HepG2 (cell line): ENCODE data around the gene TMEM117. TPM values are rescaled to one million over a fixed set of nuclear protein-coding genes. Genes with fewer than 3 reads are reported as not detected.

Experiments
- ATAC-seq: fragments of 200-7000 bp; cut with Tn5 transposase; 3 replicates; pipeline ENCODE4 v1.9.1; 2020; ENCODE audit warnings: mild to moderate bottlenecking, moderate library complexity
- BruUV-seq: library from RNA; stranded (reverse); fragments of 400-500 nt; replicated peaks from 2 replicates; lab custom pipeline; 2021; lab: Mats Ljungman, UMichigan
- CTCF ChIA-PET: fragments of 300-600 bp; formaldehyde crosslinking; extraction: SDS; loops from one replicate; lab custom pipeline; 2021; ENCODE audit warnings: low total read pairs, inconsistent platforms, low intra/inter-chr PET ratio; lab: Yijun Ruan, JAX
- POLR2A ChIA-PET: fragments of 350-600 bp; sonication (Branson Sonifier 250); formaldehyde crosslinking; loops from one replicate; lab custom pipeline; 2020; ENCODE audit warnings: antibody characterized with exemption, inconsistent platforms; lab: Yijun Ruan, JAX
- DNase-seq: peaks from one replicate; pipeline ENCODE4 v3.0.0-alpha.2; 2015; ENCODE audit warnings: low spot score
- FAIRE-seq: peaks from 3 replicates; lab custom pipeline; 2011; peaks lifted over from hg19 to GRCh38; lab: Jason Lieb, UNC
- H2AFZ ChIP-seq: one replicate; pipeline ENCODE4 v1.6.1; 2011; ENCODE audit warnings: low read length, inconsistent platforms
- H3K27ac ChIP-seq: fragments of 300-600 bp; 3 replicates; pipeline ENCODE4 v1.8.0; 2011; ENCODE audit warnings: mixed run types, mild to moderate bottlenecking, mixed read lengths, low read length, inconsistent platforms; ENCODE audit not compliant: insufficient read depth; ENCODE audit errors: extremely low read length
- H3K27me3 ChIP-seq, 2 experiments: fragments of 200-600 bp in 1 of 2; 2 replicates in 1 of 2; 3 replicates in 1 of 2; pipeline versions ENCODE4 v1.6.0 to v1.8.0; 2011; ENCODE audit warnings: low read length in 2 of 2, mild to moderate bottlenecking in 2 of 2, moderate library complexity in 2 of 2, inconsistent platforms in 1 of 2; ENCODE audit not compliant: insufficient read depth in 2 of 2, control insufficient read depth in 1 of 2
- H3K36me3 ChIP-seq, 2 experiments: fragments of 200-600 bp in 1 of 2; replicated peaks in 1 of 2; 2 replicates in 1 of 2; 3 replicates in 1 of 2; pipeline versions ENCODE4 v1.5.1 to v1.8.0; 2011; ENCODE audit warnings: low read length in 2 of 2, inconsistent platforms in 1 of 2; ENCODE audit not compliant: insufficient read depth in 2 of 2, control insufficient read depth in 1 of 2
- H3K4me1 ChIP-seq: 2 replicates; pipeline ENCODE4 v1.5.1; 2012; ENCODE audit warnings: low read length, inconsistent platforms; ENCODE audit not compliant: insufficient read depth
- H3K4me2 ChIP-seq: 2 replicates; pipeline ENCODE4 v1.6.0; 2011; ENCODE audit warnings: low read depth, low read length, inconsistent platforms
- H3K4me3 ChIP-seq, 3 experiments: fragments of 200-600 bp in 1 of 3; sonication (generic), shearing (Covaris generic) in 1 of 3; replicated peaks in 1 of 3; 2 replicates each; pipeline ENCODE4 v1.5.1; 2011 to 2016; ENCODE audit warnings: low read length in 3 of 3, inconsistent platforms in 2 of 3, low read depth in 2 of 3, mild to moderate bottlenecking in 2 of 3, control low read depth in 1 of 3, mixed read lengths in 1 of 3; ENCODE audit not compliant: insufficient read depth in 1 of 3
- H3K79me2 ChIP-seq: one replicate; pipeline ENCODE4 v1.6.1; 2011; ENCODE audit warnings: low read length, inconsistent platforms; ENCODE audit not compliant: insufficient read depth
- H3K9ac ChIP-seq: 2 replicates; pipeline ENCODE4 v1.6.0; 2011; ENCODE audit warnings: mild to moderate bottlenecking, low read depth, low read length, inconsistent platforms; ENCODE audit not compliant: insufficient read depth
- H3K9me3 ChIP-seq: 2 replicates; pipeline ENCODE4 v1.5.1; 2012; ENCODE audit warnings: mild to moderate bottlenecking, low read length
- H4K20me1 ChIP-seq: 2 replicates; pipeline ENCODE4 v1.6.0; 2011; ENCODE audit warnings: inconsistent platforms, mild to moderate bottlenecking, low read length, moderate library complexity; ENCODE audit not compliant: insufficient read depth
- CBX2 ChIP-seq, 2 experiments: fragments of 200-600 bp in 1 of 2; sonication (generic); formaldehyde crosslinking in 1 of 2; IDR thresholded peaks; 2 replicates each; pipeline versions ENCODE4 v1.7.0 to v1.8.1; 2018 to 2022; ENCODE audit warnings: low read depth in 2 of 2, low read length in 1 of 2, mild to moderate bottlenecking in 1 of 2, missing genetic modification reagents in 1 of 2
- DBP ChIP-seq: sonication (generic); formaldehyde crosslinking; IDR thresholded peaks from 2 replicates; pipeline ENCODE4 v1.4.0; 2020; ENCODE audit warnings: missing genetic modification reagents; ENCODE audit errors: not compliant biosample characterization
- ELF4 ChIP-seq: sonication (generic); formaldehyde crosslinking; IDR thresholded peaks from 2 replicates; pipeline ENCODE4 v1.5.0; 2020; ENCODE audit warnings: missing genetic modification reagents, mild to moderate bottlenecking, moderate library complexity, borderline replicate concordance
- HDAC6 ChIP-seq: fragments of 200-600 bp; sonication (generic); IDR thresholded peaks from 2 replicates; pipeline ENCODE4 v1.7.0; 2017; ENCODE audit warnings: mild to moderate bottlenecking, antibody characterized with exemption, low read length, low read depth
- HIC2 ChIP-seq: sonication (generic); formaldehyde crosslinking; IDR thresholded peaks from 2 replicates; pipeline ENCODE4 v1.9.0; 2022; ENCODE audit warnings: low read depth, missing genetic modification reagents
- PBX3 ChIP-seq: sonication (generic); formaldehyde crosslinking; IDR thresholded peaks from 2 replicates; pipeline ENCODE4 v1.8.1; 2023; ENCODE audit warnings: missing genetic modification reagents, inconsistent platforms, borderline replicate concordance
- RCOR2 ChIP-seq: IDR thresholded peaks from 2 replicates; pipeline ENCODE4 v1.6.1; 2016; ENCODE audit warnings: missing biosample characterization, missing genetic modification reagents
- REL ChIP-seq: sonication (generic); formaldehyde crosslinking; conservative IDR thresholded peaks from 2 replicates; pipeline ENCODE4 v1.8.0; 2022; ENCODE audit warnings: mild to moderate bottlenecking, missing genetic modification reagents, moderate library complexity
- SAFB2 ChIP-seq: sonication (generic); formaldehyde crosslinking; IDR thresholded peaks from 2 replicates; pipeline ENCODE4 v1.5.1; 2020; ENCODE audit warnings: missing genetic modification reagents, low read depth, mild to moderate bottlenecking, borderline replicate concordance
- ZKSCAN8 ChIP-seq: IDR thresholded peaks from 2 replicates; pipeline ENCODE4 v1.6.1; 2016; ENCODE audit warnings: borderline replicate concordance, missing genetic modification reagents, missing compliant biosample characterization
- ZNF124 ChIP-seq: sonication (generic); formaldehyde crosslinking; IDR thresholded peaks from 2 replicates; pipeline ENCODE4 v1.4.0; 2020; ENCODE audit warnings: missing genetic modification reagents
- ZNF232 ChIP-seq: sonication (generic); formaldehyde crosslinking; IDR thresholded peaks from 2 replicates; pipeline ENCODE4 v1.4.0; 2020; ENCODE audit warnings: missing genetic modification reagents, borderline replicate concordance
- ZNF263 ChIP-seq: sonication (generic); formaldehyde crosslinking; IDR thresholded peaks from 2 replicates; pipeline ENCODE4 v1.4.0; 2020; ENCODE audit warnings: missing genetic modification reagents
- ZNF496 ChIP-seq: sonication (generic); formaldehyde crosslinking; IDR thresholded peaks from 2 replicates; pipeline ENCODE4 v1.8.1; 2023; ENCODE audit warnings: mild to moderate bottlenecking, moderate library complexity, missing genetic modification reagents; ENCODE audit not compliant: insufficient replicate concordance
- ZNF660 ChIP-seq: sonication (generic); formaldehyde crosslinking; IDR thresholded peaks from 2 replicates; pipeline ENCODE4 v1.5.1; 2020; ENCODE audit warnings: mild to moderate bottlenecking, low read depth, missing genetic modification reagents, borderline replicate concordance
- WGBS: methylation state at CpG from one replicate; pipeline ENCODE4 v1.1.6; 2017; ENCODE audit warnings: low lambda C conversion rate; 5-methylcytosine and 5-hydroxymethylcytosine counted together
- in situ Hi-C: cut with HindIII; loops from 2 replicates; pipeline ENCODE4 v1.10.0; 2017; ENCODE audit warnings: low pct_unique_long_range_greater_than_20kb; ENCODE audit not compliant: extremely low pct_ligation_motif_present
- intact Hi-C: fragments of 100-400 bp; cut with micrococcal nuclease; formaldehyde crosslinking; loops from one replicate; pipeline ENCODE4 v1.10.0; 2022; ENCODE audit not compliant: unreplicated experiment
- polyA plus RNA-seq, 8 experiments: library from polyadenylated mRNA; depleted of rRNA in 3 of 8; stranded (reverse) in 7 of 8; unstranded in 1 of 8; fragments of >200 nt; fragmentation: Illumina TruSeq in 4 of 8; extraction: Trizol in 4 of 8; gene quantifications; 2 replicates each; pipeline versions ENCODE4 v1.2.1 to v1.2.3, GENCODE V29; 2011 to 2016; ENCODE audit warnings: low read depth in 4 of 8, missing spikeins in 1 of 8, mixed read lengths in 1 of 8; ENCODE audit not compliant: insufficient read depth in 1 of 8
- total RNA-seq, 5 experiments: library from RNA; depleted of rRNA; stranded (reverse); fragments of >200 nt; fragmentation: Illumina TruSeq; extraction: Trizol; gene quantifications; 2 replicates each; pipeline ENCODE4 v1.2.3, GENCODE V29; 2016; ENCODE audit warnings: low read depth in 1 of 5
- TF ChIP-seq, protein P1 (sequence below): sonication (generic); formaldehyde crosslinking; IDR thresholded peaks from 2 replicates; pipeline ENCODE4 v1.4.0; 2020; ENCODE audit warnings: mild to moderate bottlenecking, missing genetic modification reagents

TMEM117 gene
- total and polyA plus RNA-seq, 2 of the 13 experiments (the other 11 are each of a cell fraction or from before 2014, with no cell fraction given), result 2.8 to 8.5 TPM

GRCh38 chr12:44052554-44052953, 216.7 kb downstream of the TMEM117 start:
- no peak for TF ChIP-seq CBX2 (IDR thresholded peaks at IDR 0.05; ENCODE audit: low read depth, low read length)
- TF ChIP-seq CBX2 (CRISPR knock-in tag; IDR thresholded peaks at IDR 0.05; ENCODE audit: low read depth), result no peak
- no peak for TF ChIP-seq ZKSCAN8 (CRISPR knock-in tag)
- no peak for TF ChIP-seq PBX3 (CRISPR knock-in tag)
- no peak for TF ChIP-seq HDAC6
- no peak for TF ChIP-seq ZNF660 (CRISPR knock-in tag)
- TF ChIP-seq ZNF496 (CRISPR knock-in tag), result no peak
- no peak for TF ChIP-seq HIC2 (CRISPR knock-in tag)
- no peak for TF ChIP-seq DBP (CRISPR knock-in tag)
- TF ChIP-seq SAFB2 (CRISPR knock-in tag), result no peak
- TF ChIP-seq, protein P1, sequence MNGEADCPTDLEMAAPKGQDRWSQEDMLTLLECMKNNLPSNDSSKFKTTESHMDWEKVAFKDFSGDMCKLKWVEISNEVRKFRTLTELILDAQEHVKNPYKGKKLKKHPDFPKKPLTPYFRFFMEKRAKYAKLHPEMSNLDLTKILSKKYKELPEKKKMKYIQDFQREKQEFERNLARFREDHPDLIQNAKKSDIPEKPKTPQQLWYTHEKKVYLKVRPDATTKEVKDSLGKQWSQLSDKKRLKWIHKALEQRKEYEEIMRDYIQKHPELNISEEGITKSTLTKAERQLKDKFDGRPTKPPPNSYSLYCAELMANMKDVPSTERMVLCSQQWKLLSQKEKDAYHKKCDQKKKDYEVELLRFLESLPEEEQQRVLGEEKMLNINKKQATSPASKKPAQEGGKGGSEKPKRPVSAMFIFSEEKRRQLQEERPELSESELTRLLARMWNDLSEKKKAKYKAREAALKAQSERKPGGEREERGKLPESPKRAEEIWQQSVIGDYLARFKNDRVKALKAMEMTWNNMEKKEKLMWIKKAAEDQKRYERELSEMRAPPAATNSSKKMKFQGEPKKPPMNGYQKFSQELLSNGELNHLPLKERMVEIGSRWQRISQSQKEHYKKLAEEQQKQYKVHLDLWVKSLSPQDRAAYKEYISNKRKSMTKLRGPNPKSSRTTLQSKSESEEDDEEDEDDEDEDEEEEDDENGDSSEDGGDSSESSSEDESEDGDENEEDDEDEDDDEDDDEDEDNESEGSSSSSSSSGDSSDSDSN (CRISPR knock-in tag), result no peak
- no peak for TF ChIP-seq RCOR2 (CRISPR knock-in tag)
- no peak for TF ChIP-seq ELF4 (CRISPR knock-in tag)
- no peak for TF ChIP-seq ZNF263 (CRISPR knock-in tag)
- no peak for TF ChIP-seq ZNF232 (CRISPR knock-in tag)
- TF ChIP-seq ZNF124 (CRISPR knock-in tag), result no peak
- no peak for TF ChIP-seq REL (CRISPR knock-in tag)
- TF ChIP-seq, all 625 proteins: peak for 0
- Histone ChIP-seq H3K4me1 (0 out of 2 replicates have a peak, but pooled peaks cover 7% of the 10 kb centered on the region), H3K27ac (no peak overlapping the region), H3K79me2 (no peaks in the 10 kb centered on the region), H3K27me3 (no peaks in the 10 kb centered on the region), H2AFZ (no peak overlapping the region), H3K9ac (no peak overlapping the region), H3K4me2 (no peak overlapping the region), H3K36me3 (no peaks in the 10 kb centered on the region), H3K4me3 (no peak overlapping the region), H3K9me3 (no peaks in the 10 kb centered on the region), H4K20me1 (no peaks in the 10 kb centered on the region)
- ChIA-PET POLR2A (no interaction called here), CTCF (no interaction called here)
- in situ Hi-C loops (no loop called here), intact Hi-C loops (no loop called here)
- BruUV-seq, result no TSS peak
- peak; percentile 59; the same call in 2 of the 3 replicates for ATAC-seq
- 64% methylated on average over 3 of the region's 4 CpGs for WGBS
- DNase-seq, result no peak
- FAIRE-seq, result no peak
